GM20431 (cell line): ENCODE results near the gene TRIM62.
"Not testable (repeated sequence)": the region's sequence is repeated elsewhere in the genome, so short reads cannot be mapped to it uniquely, and the experiment has no call there.

Experiments used
- in situ Hi-C: fragments of 300-500 bp; cut with MseI, MboI; formaldehyde crosslinking; loops from one replicate; pipeline ENCODE4 v1.15.0; 2020; ENCODE audit warnings: low sequenced_read_pairs; ENCODE audit not compliant: unreplicated experiment

The TRIM62 gene

GRCh38 chr1:33119050-33119449 lies 62.8 kb downstream of the TRIM62 start:
- in situ Hi-C loops, result no loop called here

- in situ Hi-C loops, result no loop called here
These were observed 63.6 kb downstream of the TRIM62 start for GRCh38 chr1:33118274-33118673.

- in situ Hi-C loops, result no loop called here
These were observed 64.3 kb downstream of the TRIM62 start for GRCh38 chr1:33117440-33118085.

GRCh38 chr1:33111965-33112364 lies 69.9 kb downstream of the TRIM62 start:
- in situ Hi-C loops, result no loop called here

GRCh38 chr1:33110477-33110876 lies 71.4 kb downstream of the TRIM62 start:
- in situ Hi-C loops, result no loop called here

GRCh38 chr1:33100119-33100415 lies 81.8 kb downstream of the TRIM62 start:
- in situ Hi-C loops, result not testable (repeated sequence)

- in situ Hi-C loops, result no loop called here
These were observed 82.3 kb downstream of the TRIM62 start for GRCh38 chr1:33099290-33100118.

- in situ Hi-C loops, result no loop called here
These were observed 83.5 kb downstream of the TRIM62 start for GRCh38 chr1:33098371-33098770.

- in situ Hi-C loops, result no loop called here
These were observed 84.1 kb downstream of the TRIM62 start for GRCh38 chr1:33097762-33098161.

GRCh38 chr1:33097137-33097611 lies 84.7 kb downstream of the TRIM62 start:
- in situ Hi-C loops, result no loop called here

- in situ Hi-C loops, result no loop called here
These were observed 85.4 kb downstream of the TRIM62 start for GRCh38 chr1:33096363-33097005.
